ENCODE data around the gene RNU5B-1.

The RNU5B-1 gene

GRCh38 chr15:65289261-65289854, 15.1 kb upstream of the RNU5B-1 start:
- H3K4me3 ChIP-seq (ENCODE audit: low read length): no peak overlapping the region

DNA sequence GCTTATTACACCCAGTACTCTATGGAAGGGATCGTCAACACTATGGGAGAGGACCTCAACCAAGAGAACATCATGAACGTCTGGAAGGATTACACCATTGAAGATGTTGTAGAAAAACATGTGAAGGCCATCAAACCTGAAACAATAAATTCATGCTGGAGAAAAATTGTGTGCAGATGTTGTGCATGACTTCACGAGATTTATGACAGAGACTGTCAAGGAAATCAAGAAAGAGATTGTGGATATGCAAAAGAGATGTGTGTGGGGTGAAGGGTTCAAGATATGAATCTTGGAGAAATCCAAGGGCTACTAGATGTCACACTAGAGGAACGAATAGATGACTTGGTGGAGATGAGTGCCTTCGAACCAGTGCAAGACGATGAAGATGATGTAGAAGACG, 14.2 kb upstream of the RNU5B-1 start:
- H3K4me3 ChIP-seq (ENCODE audit: low read length): no peak overlapping the region
- no peak for DNase-seq (ENCODE audit: low read depth)
- TF ChIP-seq, protein P1, sequence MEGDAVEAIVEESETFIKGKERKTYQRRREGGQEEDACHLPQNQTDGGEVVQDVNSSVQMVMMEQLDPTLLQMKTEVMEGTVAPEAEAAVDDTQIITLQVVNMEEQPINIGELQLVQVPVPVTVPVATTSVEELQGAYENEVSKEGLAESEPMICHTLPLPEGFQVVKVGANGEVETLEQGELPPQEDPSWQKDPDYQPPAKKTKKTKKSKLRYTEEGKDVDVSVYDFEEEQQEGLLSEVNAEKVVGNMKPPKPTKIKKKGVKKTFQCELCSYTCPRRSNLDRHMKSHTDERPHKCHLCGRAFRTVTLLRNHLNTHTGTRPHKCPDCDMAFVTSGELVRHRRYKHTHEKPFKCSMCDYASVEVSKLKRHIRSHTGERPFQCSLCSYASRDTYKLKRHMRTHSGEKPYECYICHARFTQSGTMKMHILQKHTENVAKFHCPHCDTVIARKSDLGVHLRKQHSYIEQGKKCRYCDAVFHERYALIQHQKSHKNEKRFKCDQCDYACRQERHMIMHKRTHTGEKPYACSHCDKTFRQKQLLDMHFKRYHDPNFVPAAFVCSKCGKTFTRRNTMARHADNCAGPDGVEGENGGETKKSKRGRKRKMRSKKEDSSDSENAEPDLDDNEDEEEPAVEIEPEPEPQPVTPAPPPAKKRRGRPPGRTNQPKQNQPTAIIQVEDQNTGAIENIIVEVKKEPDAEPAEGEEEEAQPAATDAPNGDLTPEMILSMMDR (conservative IDR thresholded peaks at IDR 0.05; ENCODE audit: low read length): no peak

More at GRCh38 chr15:65289261-65289854, 15.1 kb upstream of the RNU5B-1 start:
- DNase-seq (ENCODE audit: low read depth): no peak
- TF ChIP-seq, protein P1 (conservative IDR thresholded peaks at IDR 0.05; ENCODE audit: low read length): no peak

DNA sequence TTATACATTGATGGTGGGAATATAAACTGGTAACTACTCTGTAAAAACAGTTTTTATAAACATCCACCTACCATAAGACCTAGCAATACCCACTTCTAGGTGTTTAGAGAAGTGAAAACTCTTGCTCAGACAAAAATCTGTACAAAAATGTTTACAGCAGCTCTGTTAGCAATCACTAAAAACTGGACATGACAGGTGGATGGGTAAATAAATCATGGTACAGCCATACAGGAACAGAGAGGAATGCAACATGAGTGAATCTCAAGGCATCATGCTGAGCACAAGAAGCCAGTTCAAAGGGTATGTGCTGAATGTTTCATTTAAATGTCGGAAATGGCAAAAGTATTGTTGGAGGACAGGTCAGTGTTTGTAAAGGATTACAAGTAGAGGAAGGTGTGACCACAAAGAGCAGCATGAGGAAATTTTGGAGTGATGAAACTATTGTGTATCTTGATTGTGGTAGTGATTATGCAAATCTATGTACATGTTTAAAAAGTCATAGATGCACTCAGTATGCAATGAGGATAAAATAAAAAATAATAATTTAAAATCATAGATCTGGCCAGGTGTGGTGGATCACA, 11.4 kb upstream of the RNU5B-1 start:
- DNase-seq (ENCODE audit: low read depth): no peak
- TF ChIP-seq, protein P1 (conservative IDR thresholded peaks at IDR 0.05; ENCODE audit: low read length): no peak
- no peak overlapping the region for H3K4me3 ChIP-seq (ENCODE audit: low read length)

DNA sequence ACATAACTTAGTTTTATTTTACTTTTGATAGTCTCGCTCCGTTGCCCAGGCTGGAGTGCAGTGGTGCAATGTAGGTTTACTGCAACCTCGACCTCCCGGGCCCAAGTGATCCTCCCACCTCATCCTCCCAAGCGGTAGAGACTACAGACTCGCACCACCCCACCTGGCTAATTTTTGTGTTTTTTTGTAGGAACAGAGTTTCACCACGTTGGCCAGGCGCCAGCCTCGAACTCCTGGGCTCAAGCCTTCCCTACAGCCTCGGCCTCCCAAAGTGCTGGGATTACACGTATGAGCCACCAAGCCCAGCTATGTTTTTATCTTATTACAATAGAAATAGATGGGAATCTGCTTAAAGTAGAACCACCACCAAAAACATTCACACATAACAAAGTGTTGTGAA, 5.7 kb upstream of the RNU5B-1 start:
- no peak for DNase-seq (ENCODE audit: low read depth)
- TF ChIP-seq, protein P1 (conservative IDR thresholded peaks at IDR 0.05; ENCODE audit: low read length): no peak
- H3K4me3 ChIP-seq (ENCODE audit: low read length): no peak overlapping the region

GRCh38 chr15:65300924-65301441, 3.5 kb upstream of the RNU5B-1 start:
- TF ChIP-seq, protein P1 (conservative IDR thresholded peaks at IDR 0.05; ENCODE audit: low read length): no peak

GRCh38 chr15:65302061-65302460, 2.4 kb upstream of the RNU5B-1 start:
- DNase-seq (ENCODE audit: low read depth): no peak
- no peak overlapping the region for H3K4me3 ChIP-seq (ENCODE audit: low read length)
- TF ChIP-seq, protein P1 (conservative IDR thresholded peaks at IDR 0.05; ENCODE audit: low read length): no peak

More at GRCh38 chr15:65300924-65301441, 3.5 kb upstream of the RNU5B-1 start:
- no peak overlapping the region for H3K4me3 ChIP-seq (ENCODE audit: low read length)
- DNase-seq (ENCODE audit: low read depth): no peak

Measured in AG10803 (cell line).